GM23338 (cell line): ENCODE data around the gene GZF1. TPM values are rescaled to one million over a fixed set of nuclear protein-coding genes. Genes with fewer than 3 reads are reported as not detected.
A peak's percentile ranks its signal among the peaks of the same experiment; 100 is the strongest.

Source experiments
- ATAC-seq: fragments of 200-7000 bp; cut with Tn5 transposase; 3 replicates; pipeline ENCODE4 v1.9.1; 2020
- DNase-seq: peaks from one replicate; pipeline ENCODE4 v3.0.0-alpha.2; 2015; ENCODE audit warnings: low spot score
- H2AFZ ChIP-seq: fragments of 200-600 bp; sonication (generic); 2 replicates; pipeline ENCODE4 v1.8.0; 2016; ENCODE audit warnings: antibody characterized with exemption, mild to moderate bottlenecking, moderate library complexity
- H3F3A ChIP-seq: fragments of 200-600 bp; sonication (generic); replicated peaks from 2 replicates; pipeline ENCODE4 v1.8.0; 2017; ENCODE audit warnings: antibody characterized with exemption, mixed run types, low read depth
- H3K27ac ChIP-seq: fragments of 200-600 bp; sonication (generic); 2 replicates; pipeline ENCODE4 v1.6.1; 2016; ENCODE audit warnings: low read depth
- H3K27me3 ChIP-seq: fragments of 200-600 bp; sonication (generic); 2 replicates; pipeline ENCODE4 v1.8.0; 2016; ENCODE audit warnings: mild to moderate bottlenecking, mixed run types, moderate library complexity; ENCODE audit not compliant: insufficient read depth
- H3K36me3 ChIP-seq: fragments of 200-600 bp; sonication (generic); 2 replicates; pipeline ENCODE4 v1.8.0; 2016; ENCODE audit warnings: mild to moderate bottlenecking; ENCODE audit not compliant: insufficient read depth
- H3K4me1 ChIP-seq: fragments of 200-600 bp; sonication (generic); 2 replicates; pipeline ENCODE4 v1.8.0; 2016; ENCODE audit warnings: mild to moderate bottlenecking, moderate library complexity; ENCODE audit not compliant: insufficient read depth
- H3K4me2 ChIP-seq: fragments of 200-600 bp; sonication (generic); 2 replicates; pipeline ENCODE4 v1.7.1; 2017; ENCODE audit warnings: mixed run types
- H3K4me3 ChIP-seq: fragments of 200-600 bp; sonication (generic); 2 replicates; pipeline ENCODE4 v1.6.1; 2016; ENCODE audit warnings: mixed run types
- H3K79me2 ChIP-seq: fragments of 200-600 bp; sonication (generic); replicated peaks from 2 replicates; pipeline ENCODE4 v1.8.0; 2017; ENCODE audit warnings: mild to moderate bottlenecking; ENCODE audit not compliant: insufficient read depth
- H3K9me2 ChIP-seq: fragments of 200-600 bp; sonication (generic); 2 replicates; pipeline ENCODE4 v1.8.0; 2017; ENCODE audit not compliant: insufficient read depth
- H4K20me1 ChIP-seq: fragments of 200-600 bp; sonication (generic); replicated peaks from 2 replicates; pipeline ENCODE4 v1.8.0; 2017; ENCODE audit warnings: mild to moderate bottlenecking; ENCODE audit not compliant: insufficient read depth
- H3K27ac Mint-ChIP-seq: 2 replicates; pipeline ENCODE4 v1.8.0; 2020; ENCODE audit warnings: inconsistent platforms, mild to moderate bottlenecking, moderate library complexity, mixed read lengths
- H3K27me3 Mint-ChIP-seq: 3 replicates; pipeline ENCODE4 v1.8.0; 2022; ENCODE audit warnings: low read depth, mild to moderate bottlenecking, moderate library complexity, mixed read lengths, inconsistent platforms; ENCODE audit not compliant: insufficient read depth, poor library complexity
- H3K36me3 Mint-ChIP-seq: 3 replicates; pipeline ENCODE4 v1.8.0; 2021; ENCODE audit warnings: low read depth, mild to moderate bottlenecking, inconsistent platforms, moderate library complexity, mixed read lengths
- H3K4me1 Mint-ChIP-seq: 3 replicates; pipeline ENCODE4 v1.8.0; 2020; ENCODE audit warnings: mild to moderate bottlenecking, inconsistent platforms, mixed read lengths
- H3K4me3 Mint-ChIP-seq: 3 replicates; pipeline ENCODE4 v1.8.0; 2021; ENCODE audit warnings: moderate library complexity, mild to moderate bottlenecking, inconsistent platforms, mixed read lengths
- H3K9me3 Mint-ChIP-seq: 3 replicates; pipeline ENCODE4 v1.8.0; 2020; ENCODE audit warnings: moderate library complexity, mild to moderate bottlenecking, inconsistent platforms, mixed read lengths
- EZH2phosphoT487 ChIP-seq: fragments of 200-600 bp; sonication (generic); IDR thresholded peaks from one replicate; pipeline ENCODE4 v1.8.1; 2018; ENCODE audit warnings: antibody characterized with exemption; ENCODE audit not compliant: unreplicated experiment
- JUNB ChIP-seq: IDR thresholded peaks from one replicate; pipeline ENCODE4 v1.6.1; 2016; ENCODE audit warnings: antibody characterized with exemption; ENCODE audit not compliant: unreplicated experiment
- POLR2AphosphoS5 ChIP-seq: IDR thresholded peaks from 2 replicates; pipeline ENCODE4 v1.6.1; 2016; ENCODE audit warnings: antibody characterized with exemption, low read depth
- REST ChIP-seq: IDR thresholded peaks from one replicate; pipeline ENCODE4 v1.6.1; 2018; ENCODE audit warnings: antibody characterized with exemption; ENCODE audit not compliant: unreplicated experiment
- ZNF114 ChIP-seq: fragments of 250-450 bp; sonication (Bioruptor Pico); IDR thresholded peaks from 2 replicates; pipeline ENCODE4 v1.5.0; 2020; ENCODE audit warnings: mild to moderate bottlenecking, moderate library complexity
- ZNF331 ChIP-seq: fragments of 250-450 bp; sonication (Bioruptor Pico); IDR thresholded peaks from 2 replicates; pipeline ENCODE4 v1.5.0; 2020; ENCODE audit warnings: low read depth, mild to moderate bottlenecking, moderate library complexity
- ZNF462 ChIP-seq: fragments of 250-450 bp; sonication (Bioruptor Pico); IDR thresholded peaks from 2 replicates; pipeline ENCODE4 v1.5.0; 2020; ENCODE audit warnings: mild to moderate bottlenecking, moderate library complexity
- polyA plus RNA-seq: library from polyadenylated mRNA; unstranded; fragments of >200 nt; fragmentation: Nextera tagmentation; extraction: Ambion mirVana; gene quantifications from 2 replicates; pipeline ENCODE4 v1.2.1, GENCODE V29; 2016
- total RNA-seq: library from RNA; depleted of rRNA; stranded (reverse); fragments of >200 nt; shearing (Covaris generic); gene quantifications from 2 replicates; pipeline ENCODE4 v1.2.3, GENCODE V29; 2014

The GZF1 gene
- total and polyA plus RNA-seq, 2 experiments from 2014 or later: 4.2 to 15.7 TPM

GRCh38 chr20:23361119-23361475 lies 885 bp upstream of the GZF1 start:
- peak; percentile 23 for DNase-seq
- H3K27ac Mint-ChIP-seq: peak overlapping the region; percentile 96
- H3K4me1 ChIP-seq: peaks cover 34% of the 10 kb centered on the region; the same call in 1 of the 2 replicates
- H3K79me2 ChIP-seq: peaks cover 30% of the 10 kb centered on the region
- peak overlapping the region; percentile 88 for H3K4me3 Mint-ChIP-seq
- peak overlapping the region; percentile 81 for H3K4me2 ChIP-seq
- H3K4me3 ChIP-seq: peak overlapping the region; percentile 95
- no peaks in the 10 kb centered on the region for H3K27me3 ChIP-seq
- H3K27me3 Mint-ChIP-seq: peaks cover 23% of the 10 kb centered on the region
- H3F3A ChIP-seq: peaks cover 11% of the 10 kb centered on the region; the same call in 1 of the 2 replicates
- H4K20me1 ChIP-seq: peaks cover 11% of the 10 kb centered on the region
- peak overlapping the region; percentile 94; the same call in 1 of the 2 replicates for H3K27ac ChIP-seq
- H3K4me1 Mint-ChIP-seq: peaks cover 39% of the 10 kb centered on the region
- H3K36me3 ChIP-seq: no peaks in the 10 kb centered on the region
- H2AFZ ChIP-seq: peak overlapping the region; percentile 83; the same call in 1 of the 2 replicates
- peaks cover 18% of the 10 kb centered on the region for H3K36me3 Mint-ChIP-seq
- no peaks in the 10 kb centered on the region for H3K9me3 Mint-ChIP-seq
- H3K9me2 ChIP-seq: no peaks in the 10 kb centered on the region
- no peak for TF ChIP-seq REST
- no peak for TF ChIP-seq ZNF331 (CRISPR knock-in tag)
- no peak for TF ChIP-seq ZNF114 (CRISPR knock-in tag)
- TF ChIP-seq EZH2phosphoT487: no peak
- TF ChIP-seq JUNB: no peak
- TF ChIP-seq ZNF462: no peak
- TF ChIP-seq POLR2AphosphoS5: no peak
- no peak for ATAC-seq
